HG02610 (cell line): Measurements from ENCODE around the gene VPS13A.
A peak's percentile ranks its signal among the peaks of the same experiment; 100 is the strongest.

Experiments used
- ATAC-seq: cut with Tn5 transposase; IDR thresholded peaks from one replicate; pipeline ENCODE4 v1.9.1; 2021; ENCODE audit warnings: mild to moderate bottlenecking, moderate library complexity; ENCODE audit not compliant: unreplicated experiment

VPS13A gene

GRCh38 chr9:77177143-77177893 is at the start of gene VPS13A:
Gene VPS13A (plus strand): TSS chr9:77177534. CDS start chr9:77177705, 171 bp downstream.
- peak; percentile 85 for ATAC-seq

- no peak for ATAC-seq
These were observed 49.1 kb upstream of the VPS13A start for GRCh38 chr9:77128125-77128789.

GRCh38 chr9:77131399-77131798 is 45.9 kb upstream of the VPS13A start:
- ATAC-seq: no peak

GRCh38 chr9:77133011-77133410 is 44.3 kb upstream of the VPS13A start:
- ATAC-seq: no peak

GRCh38 chr9:77142366-77142765 is 35.0 kb upstream of the VPS13A start:
- no peak for ATAC-seq

- no peak for ATAC-seq
These were observed 27.5 kb upstream of the VPS13A start for GRCh38 chr9:77149879-77150278.

GRCh38 chr9:77152289-77152688 is 25.0 kb upstream of the VPS13A start:
- ATAC-seq: no peak

GRCh38 chr9:77156646-77157371 is 20.5 kb upstream of the VPS13A start:
- no peak for ATAC-seq

- ATAC-seq: no peak
These were observed 18.4 kb upstream of the VPS13A start for GRCh38 chr9:77158772-77159513.

GRCh38 chr9:77161191-77161590 is 16.1 kb upstream of the VPS13A start:
- no peak for ATAC-seq

GRCh38 chr9:77161966-77162365 is 15.4 kb upstream of the VPS13A start:
- no peak for ATAC-seq

- no peak for ATAC-seq
These were observed 15.0 kb upstream of the VPS13A start for GRCh38 chr9:77162366-77162765.

GRCh38 chr9:77163884-77164283 is 13.4 kb upstream of the VPS13A start:
- no peak for ATAC-seq

- ATAC-seq: no peak
These were observed 11.1 kb upstream of the VPS13A start for GRCh38 chr9:77166193-77166592.

- ATAC-seq: no peak
These were observed 6.2 kb upstream of the VPS13A start for GRCh38 chr9:77170991-77171699.

GRCh38 chr9:77175151-77175550 is 2.2 kb upstream of the VPS13A start:
- no peak for ATAC-seq

GRCh38 chr9:77176106-77176505 is 1.2 kb upstream of the VPS13A start:
- ATAC-seq: no peak

GRCh38 chr9:77176686-77177142 is 620 bp upstream of the VPS13A start:
- no peak for ATAC-seq

GRCh38 chr9:77177894-77178794 is 810 bp downstream of the VPS13A start:
- ATAC-seq: peak; percentile 22
